NT2/D1 (cell line): ENCODE data around the gene CARMIL1.

Source experiments
- SUZ12 ChIP-seq: IDR thresholded peaks from 2 replicates; pipeline ENCODE4 v1.6.1; 2011; ENCODE audit not compliant: insufficient read length, insufficient read depth; ENCODE audit errors: extremely low read depth
- ZNF274 ChIP-seq: IDR thresholded peaks from 2 replicates; pipeline ENCODE4 v1.6.1; 2011; ENCODE audit warnings: mild to moderate bottlenecking, low read depth, low read length

GRCh38 chr6:25343984-25344383, 64.8 kb downstream of the CARMIL1 start:
- no peak for TF ChIP-seq SUZ12
- no peak for TF ChIP-seq ZNF274
